GM12875 (cell line): ENCODE data around the gene VASH1.
"Not testable (repeated sequence)": the region's sequence is repeated elsewhere in the genome, so short reads cannot be mapped to it uniquely, and the experiment has no call there.

Experiments used
- H3K4me3 ChIP-seq: one replicate; pipeline ENCODE4 v1.5.1; 2011; ENCODE audit warnings: low read depth, low read length, control low read depth
- TF ChIP-seq, protein P1 (sequence below): IDR thresholded peaks from 2 replicates; pipeline ENCODE4 v1.5.1; 2011; ENCODE audit warnings: low read depth, mild to moderate bottlenecking, control low read depth, inconsistent platforms, low read length, moderate library complexity, borderline replicate concordance; ENCODE audit not compliant: insufficient read depth

Gene VASH1

DNA sequence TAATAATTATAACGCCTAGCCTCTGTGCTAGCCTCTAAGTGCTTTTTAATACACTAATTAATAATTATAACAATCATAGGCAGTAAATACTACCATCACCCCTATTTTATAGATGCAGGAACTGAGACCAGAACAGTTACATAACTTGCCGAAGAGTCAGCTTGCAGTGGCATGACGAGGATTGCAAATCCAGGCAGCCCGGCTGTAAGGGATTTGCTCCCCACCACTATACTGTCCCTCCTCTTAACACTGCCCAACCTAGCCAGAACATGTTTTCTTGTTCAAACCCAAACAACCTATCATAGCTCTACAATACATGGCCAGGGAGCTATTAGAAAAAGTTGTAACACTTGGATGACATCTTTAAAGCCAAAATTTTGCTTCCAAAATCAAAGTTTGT lies 33.9 kb upstream of the VASH1 start:
- no peak overlapping the region for H3K4me3 ChIP-seq
- TF ChIP-seq, protein P1, sequence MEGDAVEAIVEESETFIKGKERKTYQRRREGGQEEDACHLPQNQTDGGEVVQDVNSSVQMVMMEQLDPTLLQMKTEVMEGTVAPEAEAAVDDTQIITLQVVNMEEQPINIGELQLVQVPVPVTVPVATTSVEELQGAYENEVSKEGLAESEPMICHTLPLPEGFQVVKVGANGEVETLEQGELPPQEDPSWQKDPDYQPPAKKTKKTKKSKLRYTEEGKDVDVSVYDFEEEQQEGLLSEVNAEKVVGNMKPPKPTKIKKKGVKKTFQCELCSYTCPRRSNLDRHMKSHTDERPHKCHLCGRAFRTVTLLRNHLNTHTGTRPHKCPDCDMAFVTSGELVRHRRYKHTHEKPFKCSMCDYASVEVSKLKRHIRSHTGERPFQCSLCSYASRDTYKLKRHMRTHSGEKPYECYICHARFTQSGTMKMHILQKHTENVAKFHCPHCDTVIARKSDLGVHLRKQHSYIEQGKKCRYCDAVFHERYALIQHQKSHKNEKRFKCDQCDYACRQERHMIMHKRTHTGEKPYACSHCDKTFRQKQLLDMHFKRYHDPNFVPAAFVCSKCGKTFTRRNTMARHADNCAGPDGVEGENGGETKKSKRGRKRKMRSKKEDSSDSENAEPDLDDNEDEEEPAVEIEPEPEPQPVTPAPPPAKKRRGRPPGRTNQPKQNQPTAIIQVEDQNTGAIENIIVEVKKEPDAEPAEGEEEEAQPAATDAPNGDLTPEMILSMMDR = no peak

DNA sequence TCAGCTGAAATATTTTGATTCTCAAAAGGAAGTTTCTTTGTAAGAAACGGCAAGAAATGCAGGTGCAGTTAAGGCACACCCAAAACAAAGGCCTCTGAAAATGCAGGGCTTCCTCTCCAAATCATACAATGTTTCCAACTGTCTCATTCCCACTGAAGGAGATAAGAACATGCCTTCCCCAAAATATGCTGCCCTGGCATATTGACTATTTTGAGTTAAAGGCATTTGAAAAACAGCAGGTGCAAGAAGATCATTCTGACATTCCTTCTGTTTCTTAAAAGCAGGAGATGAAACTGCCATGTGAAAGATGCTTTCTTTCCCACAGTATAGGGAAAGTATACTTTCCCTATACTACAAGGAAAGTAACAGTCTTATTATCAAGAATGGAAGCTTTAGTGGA lies 33.4 kb upstream of the VASH1 start:
- no peak overlapping the region for H3K4me3 ChIP-seq
- TF ChIP-seq, protein P1 = no peak

DNA sequence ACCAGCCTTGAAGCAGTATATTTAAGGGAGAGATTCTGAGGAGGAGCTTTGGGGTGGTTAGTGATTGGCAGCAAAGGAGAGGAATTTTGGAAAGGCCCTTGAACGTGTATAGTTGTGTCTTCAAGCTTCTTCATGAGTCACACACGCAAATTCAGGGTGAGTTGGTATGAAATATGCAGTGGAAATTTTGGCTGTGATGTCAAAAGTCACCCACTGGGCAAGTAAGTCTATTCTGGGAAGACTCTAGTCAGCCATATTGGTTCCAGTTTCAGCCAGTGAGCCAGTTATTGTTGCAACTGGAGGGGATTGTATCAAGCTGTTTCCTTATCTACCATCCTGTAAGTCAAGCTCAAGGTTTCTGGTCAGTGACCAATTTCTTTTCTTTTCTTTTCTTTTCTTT lies 32.0 kb upstream of the VASH1 start:
- TF ChIP-seq, protein P1 = no peak
- no peak overlapping the region for H3K4me3 ChIP-seq

DNA sequence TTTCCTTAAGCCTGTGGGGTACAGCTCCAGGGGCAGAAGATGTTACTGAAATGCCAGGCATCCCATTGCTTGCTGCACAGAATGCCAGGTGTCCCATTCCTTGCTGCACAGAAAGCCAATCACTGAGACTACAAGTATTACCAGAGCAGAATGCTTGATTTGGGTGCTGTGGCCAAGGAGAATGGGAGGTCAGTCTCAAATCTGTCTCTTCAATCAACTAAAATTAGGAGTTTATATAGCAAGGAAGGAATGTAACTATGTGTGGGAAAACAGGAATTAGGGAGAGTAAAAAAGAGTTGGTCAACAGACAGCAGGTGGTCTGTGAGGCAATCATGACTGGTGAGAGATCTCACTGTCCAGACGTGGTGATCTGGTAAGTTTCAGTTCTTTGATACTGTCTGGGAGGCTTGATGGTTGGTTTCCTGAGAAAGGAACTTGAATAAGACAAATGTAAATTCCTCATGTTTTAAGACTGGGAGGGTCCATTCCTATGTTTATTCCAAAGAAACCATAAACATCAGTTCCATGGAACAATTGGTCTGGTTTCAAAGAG lies 31.2 kb upstream of the VASH1 start:
- H3K4me3 ChIP-seq = no peak overlapping the region
- TF ChIP-seq, protein P1 = no peak

DNA sequence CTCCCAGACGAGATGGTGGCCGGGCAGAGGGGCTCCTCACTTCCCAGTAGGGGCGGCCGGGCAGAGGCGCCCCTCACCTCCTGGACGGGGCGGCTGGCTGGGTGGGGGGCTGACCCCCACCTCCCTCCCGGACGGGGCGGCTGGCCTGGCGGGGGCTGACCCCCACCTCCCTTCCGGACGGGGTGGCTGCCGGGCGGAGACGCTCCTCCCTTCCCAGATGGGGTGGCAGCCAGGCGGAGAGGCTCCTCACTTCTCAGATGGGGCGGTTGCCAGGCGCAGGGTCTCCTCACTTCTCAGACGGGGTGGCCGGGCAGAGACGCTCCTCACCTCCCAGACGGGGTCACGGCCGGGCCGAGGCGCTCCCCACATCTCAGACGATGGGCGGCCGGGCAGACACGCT lies 26.8 kb upstream of the VASH1 start:
- H3K4me3 ChIP-seq = not testable (repeated sequence)

DNA sequence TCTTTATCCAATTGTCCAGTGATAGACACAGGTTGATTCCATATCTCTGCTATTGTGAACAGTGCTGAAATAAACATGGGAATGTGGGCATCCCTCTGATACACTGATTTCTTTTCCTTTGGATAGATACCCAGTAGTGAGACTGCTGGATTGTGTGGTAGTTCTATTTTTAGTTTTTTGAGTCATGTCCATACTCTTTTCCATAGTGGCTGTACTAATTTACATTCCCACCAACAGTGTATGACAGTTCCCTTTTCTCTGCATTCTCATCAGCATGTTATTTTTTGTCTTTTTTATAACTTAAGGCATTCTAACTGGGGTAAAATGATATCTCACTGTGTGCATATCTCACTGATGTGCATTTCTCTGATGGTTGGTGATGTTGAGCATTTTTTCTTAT lies 24.8 kb upstream of the VASH1 start:
- TF ChIP-seq, protein P1 = no peak
- no peak overlapping the region for H3K4me3 ChIP-seq

DNA sequence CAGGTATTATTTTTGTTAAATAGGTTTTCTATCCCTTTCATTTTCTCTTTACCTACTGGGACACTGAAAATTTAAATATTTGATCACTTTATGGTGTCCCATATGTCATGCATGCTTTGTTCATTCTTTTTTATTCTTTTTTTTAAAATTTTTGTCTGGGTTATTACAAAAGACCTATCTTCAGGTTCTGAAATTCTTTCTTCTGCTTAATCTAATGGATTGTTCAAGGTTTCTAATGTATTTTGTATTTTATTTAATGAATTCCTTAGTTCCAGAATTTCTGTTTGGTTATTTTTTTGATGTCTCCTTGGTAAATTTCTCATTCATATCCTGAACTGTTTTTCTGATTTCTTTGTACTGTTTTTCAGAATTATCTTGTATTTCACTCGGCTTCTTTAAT lies 20.2 kb upstream of the VASH1 start:
- TF ChIP-seq, protein P1 = no peak
- H3K4me3 ChIP-seq = no peak overlapping the region

DNA sequence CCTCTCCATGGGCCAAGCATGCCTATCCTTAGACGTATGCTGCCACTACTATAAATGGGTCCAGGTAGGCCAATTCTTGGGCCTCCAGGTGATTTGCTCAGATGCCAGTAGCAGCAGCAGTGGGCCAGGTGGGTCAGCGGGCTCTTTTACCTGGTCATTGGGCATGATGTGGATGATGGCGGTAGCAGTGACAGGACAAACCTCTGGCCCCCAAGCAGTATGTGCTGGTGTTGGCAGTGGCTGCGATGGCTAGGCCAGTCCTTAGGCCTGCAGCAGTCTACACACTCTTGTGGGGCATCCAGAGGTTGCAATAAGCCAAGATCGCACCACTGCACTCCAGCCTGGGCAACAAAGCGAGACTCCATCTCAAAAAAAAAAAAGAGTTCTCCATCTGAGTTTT lies 19.1 kb upstream of the VASH1 start:
- TF ChIP-seq, protein P1 = no peak
- no peak overlapping the region for H3K4me3 ChIP-seq
